Keratinocyte (primary cell): ENCODE results near the gene PICALM. TPM values are rescaled to one million over a fixed set of nuclear protein-coding genes. Genes with fewer than 3 reads are reported as not detected.
A peak's percentile ranks its signal among the peaks of the same experiment; 100 is the strongest.

Source experiments
- DNase-seq: peaks from one replicate; pipeline ENCODE4 v3.0.0-alpha.2; 2011; ENCODE audit warnings: low read depth, missing footprints, low spot score
- FAIRE-seq: peaks from 2 replicates; lab custom pipeline; 2011; peaks lifted over from hg19 to GRCh38; lab: Jason Lieb, UNC
- H2AFZ ChIP-seq: 2 replicates; pipeline ENCODE4 v1.6.0; 2012; ENCODE audit warnings: low read length, control low read depth, inconsistent platforms; ENCODE audit not compliant: control insufficient read depth
- H3K27ac ChIP-seq: 2 replicates; pipeline ENCODE4 v1.5.1; 2011; ENCODE audit warnings: low read length; ENCODE audit not compliant: control insufficient read depth, insufficient read depth
- H3K27me3 ChIP-seq: 3 replicates; pipeline ENCODE4 v1.6.0; 2011; ENCODE audit warnings: low read length; ENCODE audit not compliant: control insufficient read depth, insufficient read depth; ENCODE audit errors: extremely low read depth
- H3K36me3 ChIP-seq, 2 experiments: 2 replicates in 1 of 2; 3 replicates in 1 of 2; pipeline ENCODE4 v1.5.1; 2011; ENCODE audit warnings: low read length in 2 of 2, mild to moderate bottlenecking in 1 of 2; ENCODE audit not compliant: control insufficient read depth in 2 of 2, insufficient read depth in 2 of 2; ENCODE audit errors: extremely low read depth in 1 of 2
- H3K4me1 ChIP-seq: 3 replicates; pipeline ENCODE4 v1.5.1; 2011; ENCODE audit warnings: low read length; ENCODE audit not compliant: control insufficient read depth, insufficient read depth; ENCODE audit errors: extremely low read depth
- H3K4me2 ChIP-seq: 3 replicates; pipeline ENCODE4 v1.6.0; 2011; ENCODE audit warnings: low read depth, low read length; ENCODE audit not compliant: control insufficient read depth, insufficient read depth; ENCODE audit errors: extremely low read depth
- H3K4me3 ChIP-seq, 3 experiments: fragments of 200-600 bp in 1 of 3; sonication (generic) in 1 of 3; 2 replicates in 2 of 3; 3 replicates in 1 of 3; pipeline ENCODE4 v1.5.1; 2011 to 2016; ENCODE audit warnings: low read length in 3 of 3, mild to moderate bottlenecking in 3 of 3, control low read depth in 2 of 3, inconsistent platforms in 1 of 3, low read depth in 1 of 3, mixed read lengths in 1 of 3, mixed run types in 1 of 3, moderate library complexity in 1 of 3; ENCODE audit not compliant: control insufficient read depth in 2 of 3, insufficient read depth in 2 of 3; ENCODE audit errors: extremely low read depth in 1 of 3
- H3K79me2 ChIP-seq: 2 replicates; pipeline ENCODE4 v1.6.0; 2012; ENCODE audit warnings: low read length; ENCODE audit not compliant: control insufficient read depth, insufficient read depth
- H3K9ac ChIP-seq: 3 replicates; pipeline ENCODE4 v1.6.0; 2011; ENCODE audit warnings: low read length; ENCODE audit not compliant: control insufficient read depth, insufficient read depth; ENCODE audit errors: extremely low read depth
- H3K9me1 ChIP-seq: 3 replicates; pipeline ENCODE4 v1.6.0; 2011; ENCODE audit warnings: low read length; ENCODE audit not compliant: control insufficient read depth, insufficient read depth; ENCODE audit errors: extremely low read depth
- H3K9me3 ChIP-seq: 2 replicates; pipeline ENCODE4 v1.5.1; 2012; ENCODE audit warnings: low read depth, low read length; ENCODE audit not compliant: control insufficient read depth
- H4K20me1 ChIP-seq: 3 replicates; pipeline ENCODE4 v1.6.0; 2011; ENCODE audit warnings: low read length; ENCODE audit not compliant: control insufficient read depth, insufficient read depth; ENCODE audit errors: extremely low read depth
- EZH2 ChIP-seq: IDR thresholded peaks from one replicate; pipeline ENCODE4 v1.6.1; 2012; ENCODE audit warnings: inconsistent platforms, mild to moderate bottlenecking, low read length, moderate library complexity
- dilution Hi-C: fragments of 300-500 bp; cut with MboI; formaldehyde crosslinking; loops from one replicate; pipeline ENCODE4 v1.7.0; 2020; ENCODE audit warnings: low sequenced_read_pairs; ENCODE audit not compliant: extremely low pct_ligation_motif_present
- polyA plus RNA-seq, 5 experiments: library from polyadenylated mRNA; depleted of rRNA in 3 of 5; stranded (reverse) in 3 of 5; stranded (forward) in 1 of 5; unstranded in 1 of 5; fragments of >200 nt; gene quantifications; 1 replicate in 1 of 5; 2 replicates in 3 of 5; 3 replicates in 1 of 5; pipeline versions ENCODE4 v1.2.1 to v1.2.3, GENCODE V29; 2011 to 2012; ENCODE audit warnings: missing spikeins in 2 of 5, low read depth in 1 of 5, low replicate concordance in 1 of 5
- TF ChIP-seq, protein P1 (sequence below), 3 experiments: IDR thresholded peaks in 1 of 3; conservative IDR thresholded peaks in 1 of 3; optimal IDR thresholded peaks in 1 of 3; 2 replicates in 2 of 3; 3 replicates in 1 of 3; pipeline versions ENCODE3 to v1.5.1; 2011; ENCODE audit warnings: low read length in 3 of 3, mild to moderate bottlenecking in 3 of 3, moderate library complexity in 2 of 3, control low read depth in 1 of 3, inconsistent platforms in 1 of 3; ENCODE audit not compliant: insufficient read depth in 2 of 3; ENCODE audit errors: extremely low read depth in 1 of 3

The PICALM gene
- polyA plus RNA-seq, 1 donor (not counting 4 experiments of a cell fraction or from before 2014, with no cell fraction given): 293 TPM

DNA sequence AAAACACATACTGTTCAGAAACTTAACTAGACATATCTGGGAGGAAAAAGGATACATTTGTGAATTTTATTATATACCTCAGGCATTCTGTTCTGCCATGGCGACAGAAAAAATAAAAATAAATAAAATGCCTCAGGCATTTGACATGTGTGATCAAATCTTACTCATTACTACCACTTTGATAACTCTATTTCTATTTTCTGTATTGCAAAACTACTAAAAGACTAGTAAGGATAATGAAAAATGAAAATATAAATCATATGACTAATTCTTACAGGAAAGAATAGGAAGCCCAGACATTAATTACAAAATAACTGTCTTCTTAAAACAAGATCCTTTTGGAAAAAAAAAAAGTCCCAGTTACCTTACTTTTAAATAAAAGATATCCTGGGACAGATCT lies 5.3 kb downstream of the PICALM start:
- no peak overlapping the region for H2AFZ ChIP-seq
- DNase-seq: no peak
- TF ChIP-seq EZH2: no peak
- TF ChIP-seq, protein P1, sequence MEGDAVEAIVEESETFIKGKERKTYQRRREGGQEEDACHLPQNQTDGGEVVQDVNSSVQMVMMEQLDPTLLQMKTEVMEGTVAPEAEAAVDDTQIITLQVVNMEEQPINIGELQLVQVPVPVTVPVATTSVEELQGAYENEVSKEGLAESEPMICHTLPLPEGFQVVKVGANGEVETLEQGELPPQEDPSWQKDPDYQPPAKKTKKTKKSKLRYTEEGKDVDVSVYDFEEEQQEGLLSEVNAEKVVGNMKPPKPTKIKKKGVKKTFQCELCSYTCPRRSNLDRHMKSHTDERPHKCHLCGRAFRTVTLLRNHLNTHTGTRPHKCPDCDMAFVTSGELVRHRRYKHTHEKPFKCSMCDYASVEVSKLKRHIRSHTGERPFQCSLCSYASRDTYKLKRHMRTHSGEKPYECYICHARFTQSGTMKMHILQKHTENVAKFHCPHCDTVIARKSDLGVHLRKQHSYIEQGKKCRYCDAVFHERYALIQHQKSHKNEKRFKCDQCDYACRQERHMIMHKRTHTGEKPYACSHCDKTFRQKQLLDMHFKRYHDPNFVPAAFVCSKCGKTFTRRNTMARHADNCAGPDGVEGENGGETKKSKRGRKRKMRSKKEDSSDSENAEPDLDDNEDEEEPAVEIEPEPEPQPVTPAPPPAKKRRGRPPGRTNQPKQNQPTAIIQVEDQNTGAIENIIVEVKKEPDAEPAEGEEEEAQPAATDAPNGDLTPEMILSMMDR (optimal IDR thresholded peaks at IDR 0.05 in 1 of 3, IDR thresholded peaks at IDR 0.05 in 1 of 3, conservative IDR thresholded peaks at IDR 0.05 in 1 of 3; ENCODE audit: extremely low read depth in 1 of 3, insufficient read depth in 2 of 3, low read length in 3 of 3): no peak
- peak overlapping the region; percentile 99 for H3K27ac ChIP-seq
- dilution Hi-C loops: no loop called here
- H3K36me3 ChIP-seq: no peaks in the 10 kb centered on the region
- H3K27me3 ChIP-seq: no peaks in the 10 kb centered on the region
- peak overlapping the region; percentile 45 for H3K9ac ChIP-seq
- H4K20me1 ChIP-seq: peaks cover 34% of the 10 kb centered on the region
- H3K4me3 ChIP-seq: peak overlapping the region in 2 of 3 experiments; percentile 22 to 54
- peaks cover 99% of the 10 kb centered on the region for H3K79me2 ChIP-seq
- no peaks in the 10 kb centered on the region for H3K9me3 ChIP-seq
- peak overlapping the region; percentile 86 for H3K4me2 ChIP-seq
- peaks cover 2% of the 10 kb centered on the region for H3K9me1 ChIP-seq
- no peak for FAIRE-seq
- peaks cover 20% of the 10 kb centered on the region for H3K4me1 ChIP-seq

DNA sequence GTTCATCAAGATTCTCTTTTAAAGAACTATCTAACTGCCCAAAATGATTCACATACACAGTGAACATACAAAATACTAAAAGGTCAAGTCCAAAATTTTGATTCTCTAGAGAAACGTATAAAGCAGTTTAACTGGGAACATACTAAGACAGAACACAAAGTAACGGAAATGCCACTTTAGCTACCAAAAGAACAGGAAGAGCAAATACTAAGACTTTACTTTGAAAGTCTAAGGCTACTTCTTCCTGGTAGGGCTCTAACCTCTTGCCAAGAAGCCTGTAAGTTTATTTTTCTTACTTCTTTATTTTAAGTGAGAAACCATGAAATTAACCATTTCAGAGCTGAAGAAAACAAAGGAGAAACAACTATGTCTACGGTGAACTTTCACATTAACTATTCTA lies 6.2 kb downstream of the PICALM start:
- no peaks in the 10 kb centered on the region for H3K9me3 ChIP-seq
- no peak overlapping the region for H3K9ac ChIP-seq
- peaks cover 35% of the 10 kb centered on the region for H4K20me1 ChIP-seq
- H2AFZ ChIP-seq: no peak overlapping the region
- H3K4me2 ChIP-seq: no peak overlapping the region
- DNase-seq (no peak), FAIRE-seq (no peak)
- no peaks in the 10 kb centered on the region for H3K27me3 ChIP-seq
- TF ChIP-seq, protein P1 (optimal IDR thresholded peaks at IDR 0.05 in 1 of 3, IDR thresholded peaks at IDR 0.05 in 1 of 3, conservative IDR thresholded peaks at IDR 0.05 in 1 of 3; ENCODE audit: extremely low read depth in 1 of 3, insufficient read depth in 2 of 3, low read length in 3 of 3): no peak
- TF ChIP-seq EZH2: no peak
- no peak overlapping the region for H3K4me3 ChIP-seq
- dilution Hi-C loops: no loop called here
- H3K9me1 ChIP-seq: peaks cover 2% of the 10 kb centered on the region
- H3K4me1 ChIP-seq: peaks cover 20% of the 10 kb centered on the region
- H3K36me3 ChIP-seq: no peaks in the 10 kb centered on the region
- peaks cover 99% of the 10 kb centered on the region for H3K79me2 ChIP-seq
- H3K27ac ChIP-seq: peak overlapping the region; percentile 67
